ENCODE data around the gene TUBA4A.
"Not testable (repeated sequence)": the region's sequence is repeated elsewhere in the genome, so short reads cannot be mapped to it uniquely, and the experiment has no call there.

TUBA4A gene

GRCh38 chr2:219210196-219210885 lies 43.4 kb downstream of the TUBA4A start:
- no peak for DNase-seq (ENCODE audit: low read depth)

DNA sequence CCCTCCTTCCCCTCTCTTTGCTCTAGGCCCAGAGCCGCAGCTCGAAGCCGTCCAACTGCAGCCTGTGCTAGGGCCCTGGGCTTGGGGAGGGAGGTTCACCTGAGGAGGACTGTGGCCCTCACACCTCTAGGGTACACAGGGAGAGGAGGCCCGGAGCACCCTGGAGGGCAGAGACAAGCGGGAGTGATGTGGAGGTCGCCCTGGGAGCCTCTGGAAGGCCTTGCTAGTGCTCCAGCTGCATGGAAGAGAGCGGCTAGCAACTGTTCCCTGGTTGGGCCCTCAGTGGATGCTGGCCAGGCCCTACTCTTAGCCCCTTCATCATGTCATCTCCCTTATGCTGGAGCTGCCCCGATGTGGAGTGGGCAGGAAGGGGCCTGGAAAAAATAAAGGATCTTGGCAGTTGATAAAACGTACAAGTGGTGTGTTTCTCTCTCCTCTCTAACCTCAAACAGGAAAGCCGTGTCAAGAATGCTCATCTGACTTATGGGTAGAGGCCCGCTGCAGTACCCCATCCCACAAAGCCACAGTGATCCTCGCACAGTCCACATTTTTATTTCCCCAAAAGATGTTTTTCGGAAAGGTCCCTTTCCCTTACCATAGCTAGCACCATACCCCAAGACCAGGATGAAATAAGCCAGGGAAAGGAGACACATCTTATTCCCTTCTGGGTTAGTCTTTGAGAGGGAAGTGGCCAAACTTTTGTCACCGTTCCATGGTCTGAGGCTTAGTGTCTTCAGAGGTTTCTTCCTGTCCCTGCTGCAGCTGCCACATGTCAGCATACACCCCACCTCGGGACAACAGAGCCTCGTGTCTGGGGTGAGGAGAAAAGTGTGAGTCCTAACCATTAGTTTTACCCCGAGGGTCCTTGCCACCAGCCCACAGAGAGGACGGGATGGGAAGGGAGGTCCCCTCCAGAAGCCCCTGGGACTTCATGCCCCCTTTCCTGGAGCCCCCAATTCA lies 44.2 kb downstream of the TUBA4A start:
- no peak for DNase-seq (ENCODE audit: low read depth)

DNA sequence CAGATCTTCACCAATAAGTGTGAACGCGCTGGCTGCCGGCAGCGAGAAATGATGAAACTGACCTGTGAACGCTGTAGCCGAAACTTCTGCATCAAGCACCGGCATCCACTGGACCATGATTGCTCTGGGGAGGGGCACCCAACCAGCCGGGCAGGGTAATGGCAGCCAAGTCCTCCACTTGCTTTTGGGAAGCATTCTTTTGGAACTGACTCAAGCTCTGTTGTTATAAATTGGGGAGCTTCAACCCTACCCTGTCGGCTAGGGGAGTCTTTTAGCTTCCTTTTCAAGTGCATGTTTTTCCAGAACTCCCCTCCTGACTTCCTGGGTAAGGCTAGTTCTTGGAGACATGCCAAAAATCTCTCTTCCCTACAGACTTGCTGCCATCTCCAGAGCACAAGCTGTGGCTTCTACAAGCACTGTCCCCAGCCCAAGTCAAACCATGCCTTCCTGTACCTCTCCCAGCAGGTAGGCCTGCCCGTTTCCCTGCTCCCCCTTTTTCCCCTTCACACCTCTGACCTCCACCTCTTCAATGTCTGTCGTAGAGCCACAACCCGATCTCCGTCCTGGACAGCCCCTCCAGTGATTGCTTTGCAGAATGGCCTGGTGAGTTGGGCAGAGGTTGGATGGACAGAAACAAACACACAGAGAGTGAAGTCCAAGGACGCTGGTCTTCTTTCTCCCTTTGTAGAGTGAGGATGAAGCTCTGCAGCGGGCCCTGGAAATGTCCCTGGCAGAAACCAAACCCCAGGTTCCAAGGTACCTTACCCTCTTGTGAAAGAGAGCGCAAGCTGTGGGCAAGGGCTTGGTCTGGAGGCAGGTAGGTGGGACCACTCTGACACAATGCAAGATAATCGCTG lies 45.6 kb downstream of the TUBA4A start:
- DNase-seq (ENCODE audit: low read depth) = no peak

- no peak for DNase-seq (ENCODE audit: low read depth)
Measured at GRCh38 chr2:219207134-219207883, 46.4 kb downstream of the TUBA4A start.

DNA sequence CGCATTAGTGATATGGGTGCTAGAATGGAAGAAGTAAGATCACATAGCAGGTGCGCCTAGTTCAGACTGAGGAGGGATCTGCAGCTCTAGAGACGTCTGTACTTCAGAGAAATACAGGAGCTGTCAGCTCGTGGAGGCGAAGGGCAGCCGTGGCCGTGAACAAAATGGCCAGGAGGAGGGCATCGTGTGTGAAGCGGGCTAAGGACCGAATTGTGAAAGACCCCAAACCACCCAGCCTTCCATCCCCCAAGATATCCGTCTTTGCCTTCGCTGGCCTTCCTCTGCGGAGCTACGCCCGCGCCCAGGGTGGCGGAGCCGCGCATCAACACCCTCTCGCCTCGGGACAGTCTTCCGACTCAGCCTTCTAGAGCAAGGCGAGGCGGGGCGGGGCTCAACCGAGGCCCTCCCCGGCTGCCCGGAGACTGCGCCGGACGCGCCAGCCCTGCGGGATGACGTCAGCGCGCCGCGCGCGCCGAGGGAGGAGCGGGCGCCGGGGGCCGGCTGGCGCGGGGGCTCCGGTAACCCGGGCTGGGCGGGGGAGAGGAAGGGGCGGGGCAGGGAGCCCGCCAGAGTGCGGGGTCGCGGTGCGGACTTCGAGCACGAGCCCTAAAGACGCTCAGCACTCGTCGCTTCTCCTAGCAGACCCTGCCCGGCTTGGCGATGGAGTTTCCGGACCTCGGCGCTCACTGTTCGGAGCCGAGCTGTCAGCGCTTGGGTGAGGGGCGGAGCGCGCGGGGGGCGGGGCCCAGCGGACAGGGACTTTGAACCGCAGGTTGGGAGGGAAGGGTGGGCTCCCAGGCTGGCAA lies 47.2 kb downstream of the TUBA4A start, which contains the start of gene ZFAND2B:
Gene ZFAND2B, plus strand, starts transcription at position 455 of the 806 bp plus-strand sequence. Its CDS starts 206 bp downstream, at position 661.
- DNase-seq (ENCODE audit: low read depth) = peak; percentile 84

- no peak for DNase-seq (ENCODE audit: low read depth)
Measured at GRCh38 chr2:219205981-219206327, 47.8 kb downstream of the TUBA4A start.

- DNase-seq (ENCODE audit: low read depth) = no peak
Measured at GRCh38 chr2:219205165-219205538, 48.6 kb downstream of the TUBA4A start.

DNA sequence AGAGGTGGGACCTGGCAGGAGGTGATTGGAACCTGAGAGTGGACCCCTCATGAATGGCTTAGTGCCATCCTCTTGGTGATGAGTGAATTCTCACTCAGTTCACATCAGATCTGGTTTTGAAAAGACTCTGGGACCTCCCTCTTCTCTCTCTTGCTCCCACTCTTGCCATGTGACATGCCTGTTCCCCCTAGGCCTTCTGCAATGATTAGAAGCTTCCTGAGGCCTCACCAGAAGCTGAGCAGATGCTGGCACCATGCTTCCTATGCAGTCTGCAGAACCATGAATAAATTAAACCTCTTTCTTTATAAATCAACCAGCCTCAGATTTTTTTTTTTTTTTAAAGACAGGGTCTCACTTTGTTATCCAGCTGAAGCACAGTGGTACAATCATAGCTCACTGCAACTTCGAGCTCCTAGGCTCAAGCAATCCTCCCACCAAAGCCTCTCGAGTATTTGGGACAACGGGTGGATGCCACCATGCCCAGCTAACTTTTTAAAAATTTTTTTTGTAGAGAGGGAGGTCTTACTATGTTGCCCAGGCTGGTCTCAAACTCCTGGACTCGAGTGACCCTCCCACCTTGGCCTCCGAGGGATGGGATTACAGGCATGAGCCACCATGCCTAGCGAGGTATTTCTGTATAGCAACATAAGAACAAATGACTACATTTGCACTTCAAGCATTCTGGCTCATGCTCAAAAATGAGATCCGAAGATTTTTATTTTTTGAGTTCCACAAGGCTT lies 49.1 kb downstream of the TUBA4A start:
- no peak for DNase-seq (ENCODE audit: low read depth)

GRCh38 chr2:219201331-219201730 lies 52.4 kb downstream of the TUBA4A start:
- DNase-seq (ENCODE audit: low read depth) = not testable (repeated sequence)

- DNase-seq (ENCODE audit: low read depth) = not testable (repeated sequence)
Measured at GRCh38 chr2:219200502-219201326, 53.0 kb downstream of the TUBA4A start.
